ENCODE measurements around the gene ANKS3.

The ANKS3 gene

DNA sequence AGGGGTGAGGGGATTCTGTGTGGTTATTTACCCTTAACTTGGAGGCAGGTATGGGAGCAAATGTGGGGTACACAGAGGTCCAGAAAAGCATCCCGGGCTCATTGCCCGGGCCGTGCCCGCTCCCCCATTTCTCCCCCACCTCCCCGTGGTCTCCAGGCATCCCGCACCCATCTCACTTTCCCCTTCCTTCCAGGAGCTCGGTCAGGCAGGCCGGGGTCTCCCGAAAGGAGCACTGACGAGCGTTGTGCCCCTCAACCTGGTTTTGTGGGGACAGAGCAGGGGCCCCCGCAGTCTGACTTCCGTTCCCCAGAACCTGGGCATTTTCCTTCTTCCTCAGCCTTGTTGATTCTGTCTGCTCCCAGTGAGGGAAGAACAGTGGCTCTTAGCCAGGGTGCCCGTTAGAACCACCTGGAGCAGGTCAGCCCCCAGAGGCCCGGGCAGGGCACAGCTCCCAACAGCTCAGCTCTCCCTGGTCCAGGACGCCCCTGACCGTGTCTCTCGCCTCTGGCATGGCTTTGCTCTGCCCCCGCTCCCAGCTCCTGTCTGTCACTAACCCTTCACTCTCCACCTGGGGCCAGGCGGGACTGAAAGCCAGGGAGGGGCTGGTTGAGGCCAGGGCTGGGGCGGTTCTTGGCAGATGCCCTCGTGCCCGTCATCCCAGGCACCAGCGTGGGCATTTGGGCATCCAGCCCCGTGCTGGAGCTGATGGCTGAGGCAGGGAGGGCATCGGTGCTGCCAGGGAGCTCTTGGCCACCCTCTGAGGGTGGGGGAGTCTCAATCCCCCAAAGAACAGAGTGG, 53.2 kb downstream of the ANKS3 start:
- Histone ChIP-seq H3K4me1 (ENCODE audit: control insufficient read depth, insufficient read depth, low read length) (no peaks in the 10 kb centered on the region), H3K27ac (ENCODE audit: low read depth, low read length) (no peak overlapping the region), H3K4me3 (ENCODE audit: low read depth, low read length) (no peak overlapping the region), H3K9me3 (ENCODE audit: control insufficient read depth, insufficient read depth, low read length) (no peaks in the 10 kb centered on the region), H3K9ac (ENCODE audit: low read depth, low read length) (no peak overlapping the region), H3K36me3 (ENCODE audit: control insufficient read depth, insufficient read depth, low read length) (peaks cover 52% of the 10 kb centered on the region), H3K27me3 (ENCODE audit: control insufficient read depth, insufficient read depth, low read length) (no peaks in the 10 kb centered on the region)

DNA sequence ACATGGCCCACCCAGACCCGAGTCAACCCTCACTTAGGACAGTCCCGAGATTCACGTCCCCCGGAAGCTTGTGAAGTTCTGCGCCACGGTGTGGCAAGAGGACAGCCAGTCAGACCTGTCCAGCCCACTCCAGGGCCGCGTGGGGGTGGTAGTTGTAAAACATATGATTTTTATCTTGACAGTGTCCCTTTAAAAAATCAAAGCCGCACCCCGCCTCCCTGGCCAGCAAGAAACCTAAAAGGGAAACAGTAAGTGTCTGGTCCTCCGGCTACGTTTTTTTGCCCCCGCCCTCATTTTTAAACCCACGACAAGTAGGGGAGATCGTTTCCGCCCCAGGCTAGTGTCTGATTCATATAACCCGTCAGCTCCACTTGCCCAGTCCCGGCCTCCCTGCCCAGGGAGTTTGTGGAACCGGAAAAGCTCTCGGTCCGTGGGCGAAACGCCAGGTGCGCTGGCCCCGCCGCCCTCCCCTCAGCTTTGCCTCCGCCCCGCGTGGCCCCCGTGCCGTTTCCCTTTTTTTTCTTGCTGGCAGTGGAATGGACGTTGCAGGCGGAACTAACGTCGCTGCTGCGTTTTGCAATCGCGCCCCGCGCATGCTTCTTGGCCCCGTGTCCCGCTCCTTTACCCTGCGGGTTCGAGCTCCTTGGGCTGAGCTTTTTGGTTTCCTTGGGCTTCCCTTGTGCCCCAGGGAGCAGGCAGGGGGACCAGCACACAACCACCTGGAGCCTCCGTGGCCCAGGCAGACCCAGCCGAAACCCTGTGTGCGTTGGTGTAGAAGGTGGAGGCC, 54.0 kb downstream of the ANKS3 start:
- no peaks in the 10 kb centered on the region for H3K9me3 ChIP-seq (ENCODE audit: control insufficient read depth, insufficient read depth, low read length)
- no peaks in the 10 kb centered on the region for H3K27me3 ChIP-seq (ENCODE audit: control insufficient read depth, insufficient read depth, low read length)
- H3K36me3 ChIP-seq (ENCODE audit: control insufficient read depth, insufficient read depth, low read length): peaks cover 50% of the 10 kb centered on the region
- H3K27ac ChIP-seq (ENCODE audit: low read depth, low read length): no peak overlapping the region
- no peaks in the 10 kb centered on the region for H3K4me1 ChIP-seq (ENCODE audit: control insufficient read depth, insufficient read depth, low read length)
- no peak overlapping the region for H3K4me3 ChIP-seq (ENCODE audit: low read depth, low read length)
- no peak overlapping the region for H3K9ac ChIP-seq (ENCODE audit: low read depth, low read length)

DNA sequence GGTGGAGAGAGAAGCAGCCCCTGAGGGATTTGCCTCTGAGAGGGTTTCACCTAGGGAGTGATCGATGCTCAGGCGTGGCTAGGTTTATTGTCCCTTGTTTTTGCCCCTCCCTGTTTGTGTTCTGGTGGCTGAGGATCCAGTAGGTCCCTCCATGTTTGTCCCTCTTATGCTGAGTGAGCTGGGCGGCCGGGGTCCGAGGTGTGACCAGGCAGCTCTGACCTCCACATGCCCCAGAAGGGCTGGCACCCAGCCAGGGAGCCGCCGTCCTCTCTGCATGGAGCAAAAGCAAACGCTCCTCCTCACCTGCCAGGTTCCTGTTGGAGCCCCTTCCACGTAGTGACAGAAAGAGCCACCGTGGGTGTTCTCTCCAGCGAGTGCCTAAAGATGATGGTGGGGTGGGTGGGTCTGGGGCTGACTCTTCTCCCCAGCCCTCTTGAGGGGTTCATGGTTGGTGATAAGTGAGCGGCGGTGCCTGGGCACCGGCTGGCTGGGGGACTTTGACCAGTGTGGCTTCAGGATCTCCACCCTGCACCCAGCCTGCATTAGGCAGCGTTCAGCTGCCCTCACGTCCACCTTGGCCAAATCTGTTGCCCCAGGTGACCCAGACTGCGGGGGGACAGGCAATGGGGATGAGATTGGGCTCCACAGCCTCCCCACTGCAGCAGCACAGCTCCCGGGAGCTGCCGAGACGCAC, 54.8 kb downstream of the ANKS3 start:
- Histone ChIP-seq H3K27ac (ENCODE audit: low read depth, low read length) (no peak overlapping the region), H3K36me3 (ENCODE audit: control insufficient read depth, insufficient read depth, low read length) (peaks cover 42% of the 10 kb centered on the region), H3K4me1 (ENCODE audit: control insufficient read depth, insufficient read depth, low read length) (no peaks in the 10 kb centered on the region), H3K9me3 (ENCODE audit: control insufficient read depth, insufficient read depth, low read length) (no peaks in the 10 kb centered on the region), H3K9ac (ENCODE audit: low read depth, low read length) (no peak overlapping the region), H3K27me3 (ENCODE audit: control insufficient read depth, insufficient read depth, low read length) (no peaks in the 10 kb centered on the region), H3K4me3 (ENCODE audit: low read depth, low read length) (no peak overlapping the region)

DNA sequence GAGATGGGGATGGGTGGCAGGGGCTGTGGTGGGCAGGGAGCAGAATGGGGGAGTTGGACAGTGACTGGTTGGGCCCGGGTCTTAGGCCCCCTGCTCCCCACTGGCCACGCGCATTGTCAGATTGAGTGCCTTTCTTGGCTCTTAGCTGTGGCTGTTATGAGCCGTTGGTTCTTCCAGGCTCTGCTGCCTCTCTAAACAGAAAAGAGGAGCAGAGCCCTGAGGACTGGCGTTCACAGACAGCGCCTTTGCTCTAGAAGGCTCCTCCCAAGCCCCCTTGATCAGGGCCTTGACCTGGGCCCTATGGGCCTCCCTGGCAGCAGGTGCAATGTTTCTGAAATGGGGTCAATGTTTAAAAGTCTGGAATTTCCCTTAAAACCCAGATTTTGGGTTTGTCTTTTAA, 55.5 kb downstream of the ANKS3 start:
- H3K36me3 ChIP-seq (ENCODE audit: control insufficient read depth, insufficient read depth, low read length): peaks cover 39% of the 10 kb centered on the region
- no peaks in the 10 kb centered on the region for H3K4me1 ChIP-seq (ENCODE audit: control insufficient read depth, insufficient read depth, low read length)
- H3K9ac ChIP-seq (ENCODE audit: low read depth, low read length): no peak overlapping the region
- no peak overlapping the region for H3K27ac ChIP-seq (ENCODE audit: low read depth, low read length)
- no peaks in the 10 kb centered on the region for H3K27me3 ChIP-seq (ENCODE audit: control insufficient read depth, insufficient read depth, low read length)
- no peaks in the 10 kb centered on the region for H3K9me3 ChIP-seq (ENCODE audit: control insufficient read depth, insufficient read depth, low read length)
- no peak overlapping the region for H3K4me3 ChIP-seq (ENCODE audit: low read depth, low read length)

DNA sequence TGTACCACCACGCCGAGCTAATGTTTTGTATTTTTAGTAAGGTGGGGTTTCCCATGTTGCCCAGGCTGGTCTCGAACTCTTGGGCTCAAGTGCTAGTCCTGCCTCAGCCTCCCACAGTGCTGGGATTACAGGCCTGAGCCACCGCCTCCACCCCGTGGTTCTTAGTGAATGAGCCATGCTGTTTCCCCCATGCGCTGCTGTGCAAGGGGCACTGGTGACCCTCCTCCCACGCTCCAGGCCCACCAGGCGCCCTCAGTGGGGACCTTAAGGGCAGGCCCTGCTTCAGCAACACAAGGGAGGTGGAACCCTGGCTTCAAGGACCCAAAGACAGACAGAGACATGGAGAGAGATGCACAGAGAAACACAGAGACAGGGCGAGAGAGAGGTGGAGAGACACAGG, 56.1 kb downstream of the ANKS3 start:
- H3K9me3 ChIP-seq (ENCODE audit: control insufficient read depth, insufficient read depth, low read length): no peaks in the 10 kb centered on the region
- no peaks in the 10 kb centered on the region for H3K27me3 ChIP-seq (ENCODE audit: control insufficient read depth, insufficient read depth, low read length)
- H3K4me1 ChIP-seq (ENCODE audit: control insufficient read depth, insufficient read depth, low read length): no peaks in the 10 kb centered on the region
- no peak overlapping the region for H3K9ac ChIP-seq (ENCODE audit: low read depth, low read length)
- H3K27ac ChIP-seq (ENCODE audit: low read depth, low read length): no peak overlapping the region
- H3K36me3 ChIP-seq (ENCODE audit: control insufficient read depth, insufficient read depth, low read length): peaks cover 40% of the 10 kb centered on the region
- no peak overlapping the region for H3K4me3 ChIP-seq (ENCODE audit: low read depth, low read length)

DNA sequence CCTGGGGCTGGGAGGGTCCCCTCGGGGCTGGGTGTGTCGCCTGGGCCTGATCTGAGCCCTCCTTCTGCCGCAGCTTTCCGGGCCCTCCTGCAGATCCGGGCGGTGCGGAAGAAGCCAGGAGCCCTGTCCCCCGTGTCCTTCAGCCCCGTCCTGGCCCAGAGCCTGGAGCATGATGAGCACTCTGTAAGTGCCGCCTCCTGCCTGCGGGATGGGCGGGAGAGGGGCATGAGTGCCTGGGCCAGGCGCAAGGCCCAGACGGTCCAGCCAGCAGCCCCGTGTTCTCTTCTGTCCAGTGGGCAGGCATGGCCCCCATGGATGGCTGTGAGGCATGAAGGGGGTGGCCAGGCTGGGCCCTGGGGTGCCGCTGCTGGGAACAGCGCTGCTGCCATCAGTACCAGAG, 56.7 kb downstream of the ANKS3 start:
- no peak overlapping the region for H3K27ac ChIP-seq (ENCODE audit: low read depth, low read length)

DNA sequence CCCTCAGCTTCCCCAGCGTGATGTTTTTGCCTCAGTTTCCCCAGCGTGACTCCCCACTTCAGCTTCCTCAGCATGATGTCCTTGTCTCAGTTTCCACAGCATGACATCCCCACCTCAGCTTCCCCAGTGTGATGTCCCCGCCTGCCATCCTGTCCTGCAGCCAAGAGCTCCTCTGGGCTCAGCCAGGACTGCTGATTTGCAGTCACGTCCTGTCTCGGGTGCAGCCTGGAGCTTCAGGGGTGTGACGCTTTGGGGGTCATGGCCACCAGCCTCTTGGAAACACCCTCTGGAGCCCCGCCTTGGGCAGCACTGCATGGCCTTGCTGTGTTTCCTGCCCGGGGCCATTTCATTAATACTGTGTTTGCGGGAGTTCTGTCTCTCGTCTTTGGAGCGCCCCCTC, 57.2 kb downstream of the ANKS3 start:
- no peak overlapping the region for H3K27ac ChIP-seq (ENCODE audit: low read depth, low read length)
- peaks cover 37% of the 10 kb centered on the region for H3K36me3 ChIP-seq (ENCODE audit: control insufficient read depth, insufficient read depth, low read length)

More for the DNA sequence above, 56.7 kb downstream of the ANKS3 start:
- Histone ChIP-seq H3K36me3 (ENCODE audit: control insufficient read depth, insufficient read depth, low read length) (peaks cover 40% of the 10 kb centered on the region), H3K9me3 (ENCODE audit: control insufficient read depth, insufficient read depth, low read length) (no peaks in the 10 kb centered on the region), H3K27me3 (ENCODE audit: control insufficient read depth, insufficient read depth, low read length) (no peaks in the 10 kb centered on the region), H3K4me1 (ENCODE audit: control insufficient read depth, insufficient read depth, low read length) (no peaks in the 10 kb centered on the region), H3K4me3 (ENCODE audit: low read depth, low read length) (no peak overlapping the region), H3K9ac (ENCODE audit: low read depth, low read length) (no peak overlapping the region)

DNA sequence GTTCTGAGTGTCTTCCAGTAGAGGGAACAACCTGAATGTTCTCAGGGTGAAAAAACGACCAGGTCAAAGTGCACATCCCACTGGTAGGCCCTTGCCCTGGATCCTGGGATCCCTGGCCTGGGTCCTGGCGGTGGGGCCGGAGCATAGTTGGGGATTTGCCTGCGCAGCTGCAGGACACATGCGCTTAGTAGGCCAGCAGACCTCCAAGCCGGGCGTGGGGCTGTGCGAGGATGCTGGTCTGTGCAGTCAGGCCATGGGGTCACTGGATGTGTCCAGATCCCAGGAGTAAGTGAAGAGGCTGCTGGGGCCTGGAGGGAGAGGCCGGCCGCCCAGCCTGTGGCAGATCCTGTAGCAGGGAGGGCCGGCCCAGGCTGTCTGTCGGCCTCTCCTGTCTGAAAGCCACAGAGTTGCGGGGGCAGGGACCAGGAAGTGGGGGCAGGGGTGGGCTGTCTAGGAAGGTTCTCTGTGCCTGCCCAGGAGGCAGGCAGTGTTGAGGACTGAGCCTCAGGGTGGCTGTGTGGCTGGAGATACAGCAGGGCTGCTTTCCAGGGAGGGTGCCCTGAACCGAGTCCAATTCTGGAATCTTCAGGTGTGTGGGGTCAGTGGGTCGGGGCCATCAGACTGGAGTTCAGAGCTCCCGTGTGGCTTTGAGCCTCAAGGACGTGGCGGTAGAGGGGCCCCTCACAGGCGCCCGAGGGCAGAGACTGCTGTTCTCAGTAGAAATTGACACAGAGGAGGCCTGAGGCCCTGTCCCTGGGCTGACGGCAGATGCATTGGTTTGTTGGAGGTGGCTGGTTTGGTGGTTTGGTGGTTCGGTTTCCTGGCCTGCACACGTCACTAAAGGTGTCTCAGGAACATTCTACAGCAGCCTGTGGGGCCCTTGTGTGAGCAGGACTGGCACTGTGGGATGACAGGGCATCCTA, 57.9 kb downstream of the ANKS3 start:
- Histone ChIP-seq H3K4me3 (ENCODE audit: low read depth, low read length) (no peak overlapping the region), H3K9ac (ENCODE audit: low read depth, low read length) (no peak overlapping the region), H3K9me3 (ENCODE audit: control insufficient read depth, insufficient read depth, low read length) (no peaks in the 10 kb centered on the region), H3K36me3 (ENCODE audit: control insufficient read depth, insufficient read depth, low read length) (peaks cover 36% of the 10 kb centered on the region), H3K27me3 (ENCODE audit: control insufficient read depth, insufficient read depth, low read length) (no peaks in the 10 kb centered on the region), H3K4me1 (ENCODE audit: control insufficient read depth, insufficient read depth, low read length) (no peaks in the 10 kb centered on the region), H3K27ac (ENCODE audit: low read depth, low read length) (no peak overlapping the region)

More for the DNA sequence above, 57.2 kb downstream of the ANKS3 start:
- no peaks in the 10 kb centered on the region for H3K4me1 ChIP-seq (ENCODE audit: control insufficient read depth, insufficient read depth, low read length)
- H3K27me3 ChIP-seq (ENCODE audit: control insufficient read depth, insufficient read depth, low read length): no peaks in the 10 kb centered on the region
- no peak overlapping the region for H3K9ac ChIP-seq (ENCODE audit: low read depth, low read length)
- H3K9me3 ChIP-seq (ENCODE audit: control insufficient read depth, insufficient read depth, low read length): no peaks in the 10 kb centered on the region
- H3K4me3 ChIP-seq (ENCODE audit: low read depth, low read length): no peak overlapping the region

DNA sequence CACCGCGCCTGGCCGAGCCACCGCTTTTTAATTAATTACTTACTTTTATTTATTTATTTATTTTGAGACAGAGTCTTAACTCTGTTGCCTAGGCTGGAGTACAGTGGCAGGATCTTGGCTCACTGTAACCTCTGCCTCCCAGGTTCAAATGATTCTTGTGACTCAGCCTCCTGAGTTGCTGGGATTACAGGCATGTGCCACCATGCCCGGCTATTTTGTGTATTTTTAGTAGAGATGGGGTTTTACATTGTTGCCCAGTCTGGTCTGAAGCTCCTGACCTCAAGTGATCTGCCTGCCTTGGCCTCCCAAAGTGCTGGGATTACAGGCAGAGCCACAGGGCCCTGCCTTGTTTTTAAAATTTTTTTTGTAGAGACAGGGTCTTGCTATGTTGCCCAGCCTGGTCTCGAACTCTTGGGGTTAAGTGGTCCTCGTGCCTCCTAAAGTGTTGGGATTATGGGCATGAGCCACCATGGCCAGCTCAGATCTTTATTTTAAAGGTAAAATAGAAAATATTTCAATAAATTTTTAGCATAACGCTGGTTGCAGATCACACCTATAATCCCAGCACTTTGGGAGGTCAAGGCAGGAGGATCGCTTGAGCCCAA, 59.0 kb downstream of the ANKS3 start:
- Histone ChIP-seq H3K9me3 (ENCODE audit: control insufficient read depth, insufficient read depth, low read length) (no peaks in the 10 kb centered on the region), H3K27me3 (ENCODE audit: control insufficient read depth, insufficient read depth, low read length) (no peaks in the 10 kb centered on the region), H3K36me3 (ENCODE audit: control insufficient read depth, insufficient read depth, low read length) (peaks cover 42% of the 10 kb centered on the region), H3K4me1 (ENCODE audit: control insufficient read depth, insufficient read depth, low read length) (no peaks in the 10 kb centered on the region), H3K9ac (ENCODE audit: low read depth, low read length) (no peak overlapping the region), H3K4me3 (ENCODE audit: low read depth, low read length) (no peak overlapping the region), H3K27ac (ENCODE audit: low read depth, low read length) (no peak overlapping the region)

DNA sequence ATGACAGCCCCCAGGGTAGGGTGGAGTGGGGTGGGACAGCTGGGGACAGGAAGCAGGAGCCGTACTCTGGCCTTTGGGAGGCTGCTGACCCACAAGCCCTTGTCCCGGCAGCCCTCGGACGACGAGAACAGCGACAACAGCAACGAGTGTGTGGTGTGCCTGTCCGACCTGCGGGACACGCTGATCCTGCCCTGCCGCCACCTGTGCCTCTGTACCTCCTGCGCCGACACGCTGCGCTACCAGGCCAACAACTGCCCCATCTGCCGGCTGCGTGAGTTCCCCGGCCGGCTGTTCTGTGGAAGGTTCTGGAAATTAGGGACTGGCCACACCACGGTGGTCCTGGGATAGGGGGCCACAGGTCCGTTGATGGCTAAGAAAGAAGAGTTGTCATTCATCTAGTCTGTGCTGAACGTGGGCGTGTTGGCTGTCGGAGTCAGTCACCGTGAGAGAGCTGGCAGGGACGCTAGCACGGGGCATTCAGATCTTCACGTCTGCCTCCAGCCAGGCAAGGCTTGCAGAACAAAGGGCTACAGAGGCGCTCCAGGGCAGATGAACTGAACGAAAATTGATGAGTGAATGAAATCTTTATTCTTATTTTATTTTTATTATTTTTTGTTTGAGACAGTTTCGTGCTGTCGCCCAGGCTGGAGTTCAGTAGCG, 60.6 kb downstream of the ANKS3 start:
- Histone ChIP-seq H3K9ac (ENCODE audit: low read depth, low read length) (no peak overlapping the region), H3K36me3 (ENCODE audit: control insufficient read depth, insufficient read depth, low read length) (peaks cover 48% of the 10 kb centered on the region), H3K27ac (ENCODE audit: low read depth, low read length) (no peak overlapping the region), H3K4me1 (ENCODE audit: control insufficient read depth, insufficient read depth, low read length) (no peaks in the 10 kb centered on the region), H3K27me3 (ENCODE audit: control insufficient read depth, insufficient read depth, low read length) (no peaks in the 10 kb centered on the region), H3K9me3 (ENCODE audit: control insufficient read depth, insufficient read depth, low read length) (no peaks in the 10 kb centered on the region), H3K4me3 (ENCODE audit: low read depth, low read length) (no peak overlapping the region)
